ENCODE data around the gene LRRN2.

DNA sequence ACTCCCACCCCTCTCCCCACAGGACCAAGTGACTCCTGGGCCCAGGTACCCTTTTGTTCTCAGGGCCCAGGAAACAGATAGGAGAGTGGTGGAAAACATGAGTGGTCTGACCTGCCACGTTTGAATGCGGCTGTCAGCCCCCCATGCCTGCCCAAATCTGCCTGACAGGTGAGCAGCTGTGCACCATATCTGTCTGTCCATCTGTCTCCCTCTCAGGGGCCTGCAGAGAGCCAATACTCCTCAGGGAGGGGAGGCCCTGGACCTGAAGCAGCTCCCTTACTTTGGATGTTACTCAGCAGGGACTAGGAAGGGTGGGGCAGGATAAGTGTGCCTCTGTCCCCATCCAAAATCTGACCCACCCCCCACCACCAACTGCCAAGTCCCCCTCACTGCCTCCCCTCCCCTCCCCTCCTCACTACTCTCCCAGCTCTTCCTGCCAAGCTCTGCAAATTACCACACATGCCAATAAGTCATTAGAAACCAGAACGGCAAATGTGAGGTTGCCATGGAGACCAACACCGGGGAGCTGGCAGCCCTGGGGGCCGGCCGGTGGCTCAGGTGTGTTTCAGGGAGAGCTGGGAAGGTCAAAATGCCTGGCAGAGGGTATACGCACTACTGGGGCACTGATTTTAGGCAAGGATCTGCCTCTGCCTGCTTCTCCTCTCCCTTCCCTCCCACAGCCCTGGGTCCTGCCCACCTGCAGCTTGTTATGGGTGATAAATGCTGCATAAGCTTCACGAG is 11.5 kb downstream of the LRRN2 start:
- TF ChIP-seq, protein P1, sequence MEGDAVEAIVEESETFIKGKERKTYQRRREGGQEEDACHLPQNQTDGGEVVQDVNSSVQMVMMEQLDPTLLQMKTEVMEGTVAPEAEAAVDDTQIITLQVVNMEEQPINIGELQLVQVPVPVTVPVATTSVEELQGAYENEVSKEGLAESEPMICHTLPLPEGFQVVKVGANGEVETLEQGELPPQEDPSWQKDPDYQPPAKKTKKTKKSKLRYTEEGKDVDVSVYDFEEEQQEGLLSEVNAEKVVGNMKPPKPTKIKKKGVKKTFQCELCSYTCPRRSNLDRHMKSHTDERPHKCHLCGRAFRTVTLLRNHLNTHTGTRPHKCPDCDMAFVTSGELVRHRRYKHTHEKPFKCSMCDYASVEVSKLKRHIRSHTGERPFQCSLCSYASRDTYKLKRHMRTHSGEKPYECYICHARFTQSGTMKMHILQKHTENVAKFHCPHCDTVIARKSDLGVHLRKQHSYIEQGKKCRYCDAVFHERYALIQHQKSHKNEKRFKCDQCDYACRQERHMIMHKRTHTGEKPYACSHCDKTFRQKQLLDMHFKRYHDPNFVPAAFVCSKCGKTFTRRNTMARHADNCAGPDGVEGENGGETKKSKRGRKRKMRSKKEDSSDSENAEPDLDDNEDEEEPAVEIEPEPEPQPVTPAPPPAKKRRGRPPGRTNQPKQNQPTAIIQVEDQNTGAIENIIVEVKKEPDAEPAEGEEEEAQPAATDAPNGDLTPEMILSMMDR (IDR thresholded peaks at IDR 0.05) = no peak
- TF ChIP-seq POLR2A (IDR thresholded peaks at IDR 0.05) = no peak
